Measurements from ENCODE around the gene VWA8.
A peak's percentile ranks its signal among the peaks of the same experiment; 100 is the strongest.

The VWA8 gene

DNA sequence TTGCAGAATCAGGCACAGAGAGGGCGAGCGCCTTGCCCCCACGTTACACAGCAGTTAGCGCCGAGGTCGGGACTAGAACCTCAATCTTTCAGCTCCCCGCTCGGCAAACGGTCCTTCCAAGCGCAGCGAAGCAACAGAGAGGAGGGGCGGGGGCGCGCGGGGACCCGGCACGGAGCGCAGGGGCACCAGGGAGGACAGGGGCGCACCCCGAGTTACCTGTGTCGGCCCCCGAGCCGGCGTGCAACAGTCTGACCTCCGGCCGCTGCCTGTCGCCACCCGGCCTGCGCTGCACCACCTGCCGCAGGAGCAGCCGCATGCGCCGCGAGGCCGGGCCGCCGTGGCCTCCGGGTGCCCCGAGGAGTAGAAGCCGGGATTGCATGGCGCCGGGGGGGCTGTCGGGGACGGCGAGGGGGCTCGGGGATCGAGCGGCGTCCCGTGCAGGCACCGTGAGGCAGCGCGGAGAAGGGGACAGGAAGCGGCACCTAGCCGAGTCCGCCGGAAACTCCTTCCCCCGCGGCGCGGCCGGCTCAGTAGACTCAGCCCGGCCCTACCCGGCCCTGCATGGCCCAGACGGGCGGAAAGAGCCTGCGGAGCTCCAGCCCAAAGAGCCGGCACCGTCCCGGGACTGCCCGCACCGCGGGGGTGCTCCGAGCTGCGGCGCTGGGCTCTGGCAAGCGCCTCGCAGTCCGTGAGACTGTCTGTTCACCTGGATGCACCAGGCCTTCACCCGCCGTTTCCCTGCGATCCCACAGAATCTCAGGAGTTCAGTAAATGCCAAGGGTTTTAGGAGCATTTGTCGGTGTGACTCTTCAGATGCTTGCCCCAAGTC, at the start of gene VWA8:
Gene VWA8, minus strand, starts transcription at position 473 of the 829 bp plus-strand sequence. Its CDS starts 94 bp downstream, at position 379.
- DNase-seq (ENCODE audit: low read depth) = peak; percentile 75

DNA sequence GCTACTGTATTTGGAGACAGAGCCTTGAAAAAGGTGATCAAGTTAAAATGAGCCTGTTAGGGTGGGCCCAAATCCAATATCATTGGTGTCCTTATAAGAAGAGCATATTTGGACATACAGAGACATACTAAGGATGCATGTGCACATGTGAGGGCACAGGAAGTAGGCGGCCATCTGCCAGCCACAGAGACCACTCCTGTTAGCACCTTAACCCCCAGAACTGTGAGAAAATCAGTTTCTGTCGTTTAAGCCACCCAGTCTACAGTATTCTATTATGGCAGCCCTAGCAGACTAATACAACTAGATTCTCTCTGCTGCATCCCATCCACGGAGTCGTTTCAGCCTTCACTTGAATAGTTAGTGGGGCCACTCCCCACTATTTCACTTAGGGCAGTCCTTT, 48.1 kb upstream of the VWA8 start:
- no peak for DNase-seq (ENCODE audit: low read depth)

DNA sequence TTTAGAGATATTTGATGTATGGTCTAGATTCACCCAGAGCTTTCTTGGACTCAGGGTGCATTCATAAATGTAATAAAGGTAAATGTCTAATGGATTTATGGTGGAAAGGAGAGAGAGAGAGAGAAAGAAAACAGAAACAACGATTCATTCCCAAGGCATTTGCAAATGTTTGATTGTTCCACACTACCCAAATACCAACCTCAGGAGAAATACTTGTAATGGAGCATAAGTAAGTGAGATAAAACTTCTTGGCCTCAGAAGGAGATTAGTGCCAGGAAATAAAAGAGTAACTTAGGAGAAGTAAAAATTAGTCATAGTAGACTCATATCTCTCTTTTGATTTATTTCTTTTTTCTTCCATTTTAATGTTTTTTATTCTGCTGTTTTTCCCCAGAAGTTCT, 46.9 kb upstream of the VWA8 start:
- DNase-seq (ENCODE audit: low read depth) = no peak

DNA sequence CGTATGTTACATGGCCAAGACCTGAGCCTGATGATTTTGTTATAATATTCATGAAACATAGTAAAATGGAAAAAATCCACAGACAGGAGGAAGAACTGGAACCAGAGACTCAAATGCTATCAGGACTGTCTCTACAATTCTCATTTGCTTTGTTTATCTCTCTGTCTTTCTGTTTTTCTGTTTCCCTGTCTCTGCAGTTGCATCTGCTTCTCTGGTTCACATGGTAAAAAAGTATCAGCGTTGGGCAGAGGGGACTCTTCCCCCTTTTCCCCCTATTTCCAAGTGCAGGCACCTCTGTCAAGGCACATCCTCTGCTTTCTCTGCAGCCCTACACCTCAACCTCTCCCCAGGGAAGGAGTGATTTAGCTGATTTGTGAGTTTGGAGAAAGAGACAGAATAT, 41.2 kb upstream of the VWA8 start:
- DNase-seq (ENCODE audit: low read depth) = no peak

DNA sequence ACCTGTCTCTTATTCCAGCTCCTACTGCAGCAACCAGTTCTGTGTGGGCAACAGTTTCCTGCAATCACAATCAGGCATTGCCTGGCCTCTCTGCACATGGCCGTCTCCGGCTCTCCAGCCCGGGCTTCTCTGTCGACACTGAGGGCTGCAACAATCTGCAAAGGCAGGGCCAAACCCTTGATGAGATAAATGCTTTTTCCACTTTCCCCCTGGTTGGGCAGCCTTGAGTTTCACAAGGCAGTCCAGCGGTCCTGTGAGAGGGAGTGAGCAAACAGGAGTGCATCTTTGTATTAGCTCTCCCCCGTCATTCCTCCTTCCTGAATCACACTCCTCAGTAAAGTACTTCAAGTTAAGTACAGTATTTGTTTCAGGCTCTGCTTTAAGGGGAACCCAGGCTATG, 40.7 kb upstream of the VWA8 start:
- no peak for DNase-seq (ENCODE audit: low read depth)

DNA sequence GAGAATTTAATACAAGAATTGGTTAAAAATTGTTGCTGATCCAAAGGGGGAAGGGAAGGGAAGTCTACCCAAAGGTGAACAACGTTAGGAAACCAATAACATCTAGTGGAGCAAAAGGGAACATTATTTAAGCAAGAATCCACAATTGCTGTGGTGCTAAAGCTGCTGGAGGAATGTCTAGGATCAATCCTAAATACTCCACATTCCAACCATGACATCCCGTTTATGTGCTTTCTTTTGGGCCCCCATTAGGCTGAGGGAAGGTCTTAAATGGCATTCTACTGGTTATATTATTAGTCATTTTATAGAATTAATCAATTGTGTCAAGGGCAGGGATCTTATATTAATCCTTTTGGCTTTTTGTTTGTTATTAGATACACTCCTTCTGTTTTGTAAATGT, 39.9 kb upstream of the VWA8 start:
- no peak for DNase-seq (ENCODE audit: low read depth)

DNA sequence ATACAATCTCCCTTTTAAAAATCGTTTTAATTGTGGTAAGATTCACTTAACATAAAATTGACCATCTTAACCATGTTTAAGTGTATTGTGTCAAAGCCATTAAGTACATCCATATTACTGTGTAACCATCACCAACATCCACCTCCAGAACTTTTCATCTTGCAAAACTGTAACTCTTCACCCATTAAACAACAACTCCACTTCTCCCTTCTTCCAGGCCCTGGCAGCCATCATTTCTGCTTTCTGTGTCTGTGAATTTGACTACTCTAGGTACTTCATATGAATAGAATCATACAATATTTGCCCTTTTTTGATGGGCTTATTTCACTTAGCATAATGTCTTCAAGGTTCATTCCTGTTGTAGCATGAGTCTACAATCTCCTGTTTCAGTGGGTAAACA, 36.5 kb upstream of the VWA8 start:
- DNase-seq (ENCODE audit: low read depth) = no peak

DNA sequence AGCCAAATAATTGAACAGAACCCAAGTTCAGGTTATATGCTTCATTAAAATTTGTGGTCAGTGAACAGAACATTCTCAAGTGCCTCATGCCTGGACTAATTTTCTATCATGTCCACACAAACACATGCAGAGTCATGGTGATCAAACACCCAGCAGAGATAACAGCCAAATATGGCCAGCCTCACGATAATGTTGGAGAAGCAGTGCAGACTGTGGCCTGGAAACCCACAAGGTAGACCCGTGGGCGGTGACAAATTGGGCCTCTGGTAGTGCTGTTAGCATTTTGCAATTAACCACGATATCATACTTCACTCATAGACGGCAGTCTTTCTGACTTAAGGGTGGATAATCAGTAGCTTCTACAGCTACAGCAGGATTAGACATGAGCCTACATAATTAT, 35.0 kb upstream of the VWA8 start:
- DNase-seq (ENCODE audit: low read depth) = peak; percentile 9

DNA sequence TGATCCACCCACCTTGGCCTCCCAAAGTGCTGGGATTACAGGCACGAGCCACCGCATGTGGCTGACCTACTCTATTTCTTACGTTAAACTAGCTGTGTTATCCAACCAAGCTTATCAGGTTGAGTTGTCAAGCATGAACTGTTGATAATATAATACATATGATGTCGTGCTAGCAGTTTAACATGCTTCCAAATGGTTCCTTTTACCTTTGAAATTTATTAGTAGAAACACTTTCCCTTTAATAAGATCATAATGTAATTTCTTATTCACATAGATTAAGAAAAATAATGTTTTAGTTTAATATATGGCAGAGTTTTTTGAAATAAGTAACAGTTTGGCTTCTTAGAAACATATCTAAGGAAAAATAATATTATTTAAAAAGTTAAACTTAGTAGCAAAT, 34.4 kb upstream of the VWA8 start:
- no peak for DNase-seq (ENCODE audit: low read depth)

DNA sequence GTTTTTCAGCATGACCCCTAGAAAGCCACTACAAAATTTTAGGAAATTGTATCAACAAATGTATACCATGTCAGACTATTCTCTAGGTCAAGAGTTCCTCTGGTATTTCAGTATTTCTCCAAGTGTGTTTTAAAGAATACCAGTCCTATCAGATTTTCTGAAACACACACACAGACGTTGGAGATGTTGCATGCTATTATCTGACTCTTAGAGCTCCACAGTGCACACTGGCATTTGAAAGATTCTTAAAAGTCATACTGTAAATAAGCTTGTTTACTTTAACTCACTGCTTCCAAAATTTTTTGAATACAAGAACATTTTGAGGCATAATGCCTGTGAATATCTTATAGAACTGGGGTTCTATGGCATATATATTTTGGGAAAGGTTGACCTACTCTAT, 33.8 kb upstream of the VWA8 start:
- DNase-seq (ENCODE audit: low read depth) = no peak

DNA sequence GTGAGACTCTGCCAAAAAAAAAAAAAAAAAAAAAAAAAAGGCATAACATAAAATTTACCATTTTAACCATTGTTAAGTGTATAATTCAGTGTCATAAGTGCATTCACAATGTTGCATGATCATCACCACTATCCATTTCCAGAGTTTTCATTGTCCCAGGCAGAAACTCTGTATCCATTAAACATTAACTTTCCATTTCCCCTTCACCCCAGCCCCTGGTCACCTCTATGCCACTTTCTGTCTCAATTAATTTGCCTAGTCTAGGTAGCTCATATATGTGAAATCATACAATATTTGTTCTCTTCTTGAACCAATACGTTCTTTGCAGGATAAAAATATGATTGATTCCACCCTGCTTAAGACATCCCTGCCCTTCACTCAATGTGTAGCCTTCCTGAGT, 31.0 kb upstream of the VWA8 start:
- no peak for DNase-seq (ENCODE audit: low read depth)

DNA sequence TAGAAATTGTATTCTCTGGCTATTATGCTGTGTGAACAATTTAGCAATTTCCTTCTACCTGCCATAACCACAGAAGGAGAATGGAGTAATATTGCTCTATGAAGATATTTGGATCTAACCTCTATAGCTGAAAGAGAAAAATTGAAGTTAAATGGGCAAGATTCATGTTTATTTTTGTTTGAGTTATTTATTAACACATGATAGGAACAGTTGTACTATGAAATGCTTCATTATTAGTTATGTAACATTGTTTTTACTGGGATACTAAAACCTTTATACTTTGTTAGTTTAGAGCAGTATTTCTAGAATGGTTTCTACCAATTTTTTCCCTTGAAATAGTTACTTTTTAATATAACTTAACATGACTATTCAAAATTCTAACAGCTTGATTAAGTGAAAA, 27.3 kb upstream of the VWA8 start:
- DNase-seq (ENCODE audit: low read depth) = no peak

DNA sequence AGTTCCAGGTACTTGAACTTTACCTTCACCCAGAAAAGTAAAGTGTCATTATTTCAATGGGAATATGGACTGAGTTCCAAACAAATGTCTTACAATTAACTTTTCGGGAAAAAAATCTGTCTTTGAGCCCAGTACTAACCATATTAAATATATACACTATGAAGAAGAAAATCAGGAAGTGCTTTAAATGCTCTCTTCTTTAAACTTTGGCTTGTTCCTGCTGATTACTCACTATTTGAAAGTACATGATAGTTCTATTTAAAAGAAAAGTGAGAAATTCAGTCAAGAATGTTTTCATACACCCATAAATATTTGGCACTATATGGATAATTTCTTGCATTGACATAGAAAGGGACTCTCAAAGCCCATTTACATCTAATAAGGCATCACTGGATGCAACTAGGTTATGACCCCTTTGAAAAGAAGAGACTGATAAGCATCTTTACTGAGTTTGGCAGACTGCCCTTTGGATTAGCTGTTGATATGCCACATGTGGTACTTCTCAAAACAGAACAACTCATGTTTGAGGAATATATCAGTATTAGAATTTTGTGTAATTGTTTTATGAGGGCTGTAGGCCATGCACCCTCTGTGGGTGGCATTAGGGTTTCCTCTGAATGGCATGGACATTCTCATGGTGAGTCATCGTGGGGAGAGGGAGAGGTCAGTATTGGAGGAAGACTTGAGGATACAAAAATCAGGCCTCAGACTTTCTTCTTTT, 25.0 kb upstream of the VWA8 start:
- no peak for DNase-seq (ENCODE audit: low read depth)

DNA sequence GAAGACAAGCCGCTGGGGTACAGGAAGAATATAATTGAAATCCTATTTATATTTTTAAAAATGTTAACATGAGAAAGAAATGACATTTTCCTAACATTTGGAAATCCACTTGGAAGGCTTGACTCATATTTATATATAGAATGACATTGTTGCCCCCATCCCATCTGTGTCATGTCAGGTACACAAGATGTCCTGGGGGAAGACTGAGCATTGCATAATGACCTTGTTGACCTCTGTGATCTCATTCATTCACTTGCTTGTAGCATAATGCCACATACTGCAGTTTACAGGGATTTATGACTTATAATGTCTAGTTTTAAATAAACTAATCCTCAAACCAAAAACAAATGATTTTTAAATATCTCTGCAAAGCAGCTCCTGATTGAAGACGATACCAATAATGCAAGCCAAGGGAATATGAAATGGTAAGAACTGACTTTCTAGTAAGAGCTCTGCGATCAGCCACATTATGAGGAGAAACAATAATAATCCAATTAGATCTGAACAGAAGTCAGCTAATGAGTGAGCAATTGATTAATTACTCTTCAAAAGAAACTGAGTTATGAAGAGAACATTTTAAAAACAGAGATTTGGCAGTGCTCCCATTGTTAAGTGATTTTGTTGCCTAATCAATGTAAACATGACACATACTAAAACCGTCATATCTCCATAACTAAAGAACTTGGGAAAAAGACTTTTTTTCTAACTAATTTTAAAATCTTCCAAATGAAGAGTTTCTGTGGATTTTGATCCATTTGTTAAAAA, 21.2 kb upstream of the VWA8 start:
- DNase-seq (ENCODE audit: low read depth) = no peak

DNA sequence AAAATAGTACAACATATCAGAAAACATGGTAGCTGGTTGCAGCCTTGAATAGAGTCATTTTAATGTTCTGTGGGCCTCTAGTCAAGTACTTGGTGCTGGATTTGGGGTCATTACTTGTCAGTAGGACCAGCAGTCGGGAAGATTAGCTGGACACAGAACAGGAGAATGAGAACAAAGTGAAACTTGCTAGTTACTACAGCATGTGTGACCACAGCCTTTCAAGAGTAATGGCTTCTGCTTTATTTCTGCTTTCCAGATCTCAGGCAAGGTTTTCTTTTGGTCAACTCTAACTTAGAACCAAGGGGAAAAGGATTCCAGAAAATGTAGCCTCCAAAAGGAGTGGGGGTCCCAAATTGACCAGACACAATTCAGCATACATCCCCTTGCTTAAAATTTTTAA, 17.1 kb upstream of the VWA8 start:
- DNase-seq (ENCODE audit: low read depth) = no peak

DNA sequence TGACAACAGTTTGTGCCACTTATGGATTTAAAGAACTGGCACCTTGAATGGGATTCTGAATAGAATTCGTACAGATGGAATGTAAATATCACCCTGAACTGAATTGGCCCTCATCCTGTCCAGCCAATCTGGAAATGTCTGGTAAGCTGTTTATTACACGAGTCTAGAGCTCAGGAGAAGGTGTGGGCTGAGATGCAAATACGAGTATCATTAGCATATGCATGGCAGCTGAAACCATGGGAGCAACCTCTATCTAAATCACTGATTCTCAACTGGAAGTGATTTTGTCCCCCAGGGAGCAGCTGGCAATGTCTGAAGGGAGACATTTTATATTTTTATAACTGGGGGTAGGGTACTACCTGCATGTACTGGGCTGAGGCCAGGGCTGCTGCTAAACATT, 15.6 kb upstream of the VWA8 start:
- no peak for DNase-seq (ENCODE audit: low read depth)

DNA sequence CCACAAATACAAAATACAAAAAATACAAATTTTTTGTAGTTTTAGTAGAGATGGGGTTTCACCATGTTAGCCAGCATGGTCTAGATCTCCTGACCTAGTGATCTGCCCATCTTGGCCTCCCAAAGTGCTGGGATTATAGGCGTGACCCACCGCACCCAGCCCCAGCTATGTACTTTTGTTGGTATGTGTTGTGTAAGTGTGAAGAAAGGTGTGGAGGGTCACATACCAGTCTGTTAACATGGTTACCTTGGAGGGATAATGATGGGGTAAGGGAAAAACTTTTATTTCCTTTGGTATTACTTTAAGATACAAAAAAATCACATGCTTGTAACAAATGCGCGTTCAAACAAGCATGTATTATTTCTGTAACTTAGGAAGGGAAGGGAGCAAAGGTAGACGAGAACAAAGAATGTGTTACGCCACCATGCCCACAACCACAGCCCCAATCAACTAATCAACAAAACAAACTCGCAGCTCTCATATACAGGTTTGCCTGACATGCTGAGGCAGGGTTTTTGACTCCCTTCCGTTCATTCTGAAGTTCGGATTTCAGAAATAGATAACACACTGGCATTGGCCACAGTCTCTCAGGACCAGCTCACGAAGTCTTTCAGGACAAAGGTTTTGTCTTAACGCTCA, 13.5 kb upstream of the VWA8 start:
- no peak for DNase-seq (ENCODE audit: low read depth)

DNA sequence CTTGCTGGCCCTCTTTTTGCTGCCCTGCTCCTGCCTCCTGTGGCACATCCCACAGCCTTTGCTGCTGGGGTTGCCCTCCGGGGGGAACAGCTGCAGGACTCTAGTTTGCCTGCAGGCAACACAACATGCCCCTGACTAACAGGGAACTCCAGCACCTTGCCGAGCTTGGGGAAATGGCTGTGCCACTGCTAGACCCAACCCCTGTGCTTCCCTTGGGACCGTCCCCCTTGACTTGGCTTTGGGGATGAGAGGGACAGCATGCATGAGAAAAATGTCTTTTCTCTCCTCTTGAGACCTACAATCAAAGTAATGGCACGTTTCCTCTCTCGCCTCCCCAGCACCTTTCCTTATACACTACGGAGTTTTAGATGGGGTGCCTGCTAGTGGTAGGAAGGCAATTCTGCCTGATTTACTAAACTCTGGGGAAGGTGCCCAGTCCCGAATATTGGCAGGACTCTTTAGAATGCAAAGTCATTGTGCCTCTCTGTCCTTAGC, 12.4 kb upstream of the VWA8 start:
- no peak for DNase-seq (ENCODE audit: low read depth)

DNA sequence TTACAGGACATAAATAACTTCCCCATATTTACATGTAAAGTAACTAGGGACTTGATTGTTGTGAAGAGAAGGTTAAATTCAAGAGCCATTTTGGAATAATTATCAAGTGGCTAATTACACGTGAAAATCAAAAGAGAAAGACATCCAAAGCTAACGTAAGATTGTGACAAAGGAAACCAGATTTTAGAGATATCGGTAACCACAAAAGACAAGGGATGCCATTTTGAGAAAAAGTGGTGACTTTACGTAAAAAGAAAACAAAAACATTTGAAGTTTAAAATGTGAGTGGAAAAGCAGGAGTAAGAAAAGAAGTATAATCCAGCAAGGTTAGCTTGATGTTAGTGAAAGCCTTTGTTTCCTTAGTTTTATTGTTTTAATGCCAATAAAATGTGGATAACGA, 10.9 kb upstream of the VWA8 start:
- DNase-seq (ENCODE audit: low read depth) = no peak

DNA sequence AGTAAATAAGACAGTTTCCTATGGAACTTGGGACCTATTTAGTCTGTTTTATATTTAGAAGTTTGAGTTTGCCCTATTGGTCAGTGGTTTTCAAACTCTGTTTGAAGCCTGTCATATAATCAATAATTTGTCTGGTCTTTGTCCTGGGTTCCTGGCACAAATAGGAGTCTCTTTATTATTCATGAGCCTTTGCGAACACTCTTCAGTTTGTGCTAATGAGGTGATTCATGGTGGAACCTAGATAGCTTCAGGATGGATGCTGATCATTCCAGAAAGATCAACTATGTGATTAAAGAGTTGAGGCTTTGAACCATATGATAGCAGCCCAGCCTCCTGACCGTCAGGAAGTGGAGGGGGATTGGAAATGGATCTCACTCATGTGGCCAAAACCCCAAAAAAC, 10.0 kb upstream of the VWA8 start:
- DNase-seq (ENCODE audit: low read depth) = no peak

DNA sequence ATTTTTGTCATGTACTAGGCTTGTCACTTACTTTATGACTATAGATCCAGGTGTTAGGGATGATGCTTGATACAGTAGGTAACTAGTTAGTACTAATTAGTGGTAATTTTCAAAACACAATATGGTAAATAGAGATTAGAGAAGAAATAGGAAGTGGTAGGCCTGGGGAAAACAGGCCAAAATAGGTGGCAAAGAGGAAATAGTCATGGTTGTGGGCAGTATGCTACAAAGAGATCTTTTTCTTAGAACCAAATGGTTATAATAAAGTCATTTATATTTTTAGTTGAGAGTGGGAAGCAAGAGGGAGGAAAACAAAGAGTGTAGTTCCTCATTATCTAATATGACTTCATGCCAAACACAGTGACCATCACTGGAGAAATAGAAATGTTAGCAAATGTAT, 9.1 kb upstream of the VWA8 start:
- DNase-seq (ENCODE audit: low read depth) = no peak

DNA sequence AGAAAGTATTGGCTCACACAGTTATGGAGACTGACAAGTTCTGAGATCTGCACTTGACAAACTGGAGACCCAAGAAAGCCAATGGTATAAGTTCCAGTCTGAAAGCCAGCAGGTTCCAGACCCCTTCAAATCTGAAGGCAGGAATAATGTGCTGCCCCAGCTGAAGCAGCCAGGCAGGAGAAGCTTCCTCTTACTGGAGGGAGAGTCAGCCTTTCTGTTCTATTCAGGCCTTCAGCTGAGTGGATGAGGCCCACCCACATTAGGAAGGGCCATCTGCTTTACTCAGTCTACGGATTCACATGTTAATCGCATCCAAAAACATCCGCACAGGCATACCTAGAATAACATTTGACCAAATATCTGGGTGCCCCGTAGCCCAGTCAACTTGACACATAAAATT, 8.2 kb upstream of the VWA8 start:
- DNase-seq (ENCODE audit: low read depth) = no peak
